OCI-LY1 (cell line): ENCODE measurements around the gene PAPPA.

Experiments used
- EZH2 ChIP-seq: fragments of 200-600 bp; sonication (generic), shearing (Covaris generic); IDR thresholded peaks from 2 replicates; pipeline ENCODE4 v1.8.0; 2017; ENCODE audit warnings: borderline replicate concordance, mixed run types, mild to moderate bottlenecking, antibody characterized with exemption, low read length, moderate library complexity, mixed read lengths
- TF ChIP-seq, protein P1 (sequence below): fragments of 200-600 bp; sonication (generic), shearing (Covaris generic); IDR thresholded peaks from 2 replicates; pipeline ENCODE4 v1.5.1; 2017; ENCODE audit warnings: mild to moderate bottlenecking, antibody characterized with exemption, low read length, moderate library complexity, mixed read lengths

DNA sequence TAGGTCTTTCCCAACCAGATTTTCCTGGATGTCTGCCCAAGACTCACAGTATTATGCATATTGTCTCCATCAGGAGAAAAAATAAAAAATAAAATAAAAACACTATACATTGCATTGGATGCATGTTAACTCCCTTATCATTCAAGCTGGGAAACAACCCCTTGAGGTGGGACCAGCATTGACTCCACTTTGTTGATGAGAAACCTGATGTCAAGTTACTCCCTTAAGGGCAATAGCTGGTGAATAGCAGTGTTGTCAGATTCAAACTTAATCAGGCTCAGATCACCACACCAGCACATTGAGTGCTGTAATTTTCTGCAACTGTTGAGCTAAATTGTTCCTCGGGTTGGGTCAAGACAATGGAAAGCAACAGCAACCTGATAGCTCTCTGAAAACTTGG is 269.6 kb downstream of the PAPPA start:
- TF ChIP-seq, protein P1, sequence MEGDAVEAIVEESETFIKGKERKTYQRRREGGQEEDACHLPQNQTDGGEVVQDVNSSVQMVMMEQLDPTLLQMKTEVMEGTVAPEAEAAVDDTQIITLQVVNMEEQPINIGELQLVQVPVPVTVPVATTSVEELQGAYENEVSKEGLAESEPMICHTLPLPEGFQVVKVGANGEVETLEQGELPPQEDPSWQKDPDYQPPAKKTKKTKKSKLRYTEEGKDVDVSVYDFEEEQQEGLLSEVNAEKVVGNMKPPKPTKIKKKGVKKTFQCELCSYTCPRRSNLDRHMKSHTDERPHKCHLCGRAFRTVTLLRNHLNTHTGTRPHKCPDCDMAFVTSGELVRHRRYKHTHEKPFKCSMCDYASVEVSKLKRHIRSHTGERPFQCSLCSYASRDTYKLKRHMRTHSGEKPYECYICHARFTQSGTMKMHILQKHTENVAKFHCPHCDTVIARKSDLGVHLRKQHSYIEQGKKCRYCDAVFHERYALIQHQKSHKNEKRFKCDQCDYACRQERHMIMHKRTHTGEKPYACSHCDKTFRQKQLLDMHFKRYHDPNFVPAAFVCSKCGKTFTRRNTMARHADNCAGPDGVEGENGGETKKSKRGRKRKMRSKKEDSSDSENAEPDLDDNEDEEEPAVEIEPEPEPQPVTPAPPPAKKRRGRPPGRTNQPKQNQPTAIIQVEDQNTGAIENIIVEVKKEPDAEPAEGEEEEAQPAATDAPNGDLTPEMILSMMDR = no peak
- no peak for TF ChIP-seq EZH2
